H1 (cell line): ENCODE results near the gene PBOV1. TPM values are rescaled to one million over a fixed set of nuclear protein-coding genes. Genes with fewer than 3 reads are reported as not detected.

Experiments used
- CREB1 ChIP-seq: IDR thresholded peaks from 2 replicates; pipeline ENCODE4 v1.6.1; 2012; ENCODE audit warnings: inconsistent platforms
- E2F6 ChIP-seq: IDR thresholded peaks from 2 replicates; pipeline ENCODE4 v1.6.1; 2012; ENCODE audit warnings: inconsistent platforms
- polyA plus RNA-seq, 7 experiments: library from polyadenylated mRNA; depleted of rRNA in 3 of 7; stranded (reverse) in 5 of 7; unstranded in 2 of 7; fragments of >200 nt in 5 of 7; fragments of 200-250 nt in 2 of 7; gene quantifications; 1 replicate in 5 of 7; 2 replicates in 1 of 7; 4 replicates in 1 of 7; pipeline versions ENCODE4 v1.2.1 to v1.2.3, GENCODE V29; 2011 to 2013; ENCODE audit warnings: missing spikeins in 2 of 7, mixed read lengths in 2 of 7
- total RNA-seq: library from RNA; stranded (reverse); fragmentation: NEBNext Ultra II Directional; extraction: Animal tissue kit (Norgen Biotek cat#: 25700); gene quantifications from 2 replicates; pipeline ENCODE4 v1.2.1, GENCODE V29; 2021

The PBOV1 gene
- total and polyA plus RNA-seq, 2 of the 8 experiments (the other 6 are each of a cell fraction or from before 2014, with no cell fraction given) = not detected

GRCh38 chr6:138182939-138183789, 35.1 kb downstream of the PBOV1 start (continued):
- TF ChIP-seq E2F6 (peak; percentile 38; the same call in 1 of the 2 replicates), CREB1 (0 out of 2 replicates have a peak, but pooled peaks have one; percentile 20)
